ENCODE measurements around the gene CADM2. TPM values are rescaled to one million over a fixed set of nuclear protein-coding genes. Genes with fewer than 3 reads are reported as not detected.

CADM2 gene
- total RNA-seq, 1 experiment from 2014 or later: 10.9 TPM

- H3K9me3 ChIP-seq (ENCODE audit: control insufficient read depth, low read depth, low read length): no peaks in the 10 kb centered on the region
- H2BK5ac ChIP-seq (ENCODE audit: insufficient read length, low read length): no peak overlapping the region
- TF ChIP-seq CTCF (conservative IDR thresholded peaks at IDR 0.05): no peak
- no peak overlapping the region for H2AK5ac ChIP-seq (ENCODE audit: insufficient read length, low read length)
- H3K4me2 ChIP-seq (ENCODE audit: insufficient read depth, insufficient read length, low read length): no peak overlapping the region
- Mint-ChIP-seq H3K27me3 (ENCODE audit: low read depth) (no peaks in the 10 kb centered on the region), H3K9me3 (no peaks in the 10 kb centered on the region), H3K27ac (no peak overlapping the region), H3K36me3 (ENCODE audit: insufficient read depth in 1 of 3, low read depth in 3 of 3) (no peaks in the 10 kb centered on the region), H3K4me3 (no peak overlapping the region), H3K4me1 (no peaks in the 10 kb centered on the region)
- no peaks in the 10 kb centered on the region for H4K20me1 ChIP-seq (ENCODE audit: control insufficient read depth, insufficient read depth, insufficient read length)
- no peaks in the 10 kb centered on the region for H3K23me2 ChIP-seq (ENCODE audit: insufficient read length, low read depth, low read length, poor library complexity, severe bottlenecking)
- no peak overlapping the region for H4K5ac ChIP-seq (ENCODE audit: insufficient read length, low read depth, low read length)
- H3K79me1 ChIP-seq (ENCODE audit: insufficient read depth, low read depth, low read length, poor library complexity, severe bottlenecking): no peaks in the 10 kb centered on the region
- no peaks in the 10 kb centered on the region for H3K4me1 ChIP-seq (ENCODE audit: insufficient read depth, low read length)
- H3K4ac ChIP-seq (ENCODE audit: low read depth, low read length): no peak overlapping the region
- H3T11ph ChIP-seq (ENCODE audit: low read length): no peak overlapping the region
- H3K27me3 ChIP-seq (ENCODE audit: insufficient read depth, low read length): no peaks in the 10 kb centered on the region
- H3K18ac ChIP-seq (ENCODE audit: insufficient read length, low read depth, low read length): no peak overlapping the region
- no peak overlapping the region for H4K91ac ChIP-seq (ENCODE audit: insufficient read length, low read depth, low read length)
- H4K8ac ChIP-seq (replicated peaks; ENCODE audit: insufficient read length, low read depth, low read length): no peak overlapping the region
- no peak overlapping the region for H2BK120ac ChIP-seq (ENCODE audit: low read depth, low read length, poor library complexity, severe bottlenecking)
- WGBS (ENCODE audit: extremely low coverage, insufficient read length, low lambda C conversion rate): no CpG with 5 or more reads among the region's 2 CpGs
- H2BK15ac ChIP-seq (ENCODE audit: low read depth, low read length): no peak overlapping the region
- H3K23ac ChIP-seq (ENCODE audit: insufficient read length, low read depth, low read length): no peak overlapping the region
- no peaks in the 10 kb centered on the region for H3K79me2 ChIP-seq (ENCODE audit: insufficient read depth, low read length)
- H2AFZ ChIP-seq (ENCODE audit: low read length): no peak overlapping the region
- H3K14ac ChIP-seq (ENCODE audit: insufficient read depth, low read length): no peak overlapping the region
- no peak overlapping the region for H2BK12ac ChIP-seq (ENCODE audit: insufficient read length, low read depth, low read length)
- H3K27ac ChIP-seq (ENCODE audit: insufficient read length, low read depth, low read length): no peak overlapping the region
- no peak overlapping the region for H2BK20ac ChIP-seq (ENCODE audit: low read depth, low read length, poor library complexity, severe bottlenecking)
- no peak overlapping the region for H3K9ac ChIP-seq (ENCODE audit: extremely low read depth, insufficient read length, low read length)
- no peak overlapping the region for H3K56ac ChIP-seq (ENCODE audit: insufficient read length, low read depth, low read length)
- DNase-seq: no peak
These were observed 379.1 kb downstream of the CADM2 start for GRCh38 chr3:85337895-85338294.

Measured in H9 (cell line).